LHCN-M2 (cell line): ENCODE measurements around the gene CHADL. TPM values are rescaled to one million over a fixed set of nuclear protein-coding genes. Genes with fewer than 3 reads are reported as not detected.
"Not testable (repeated sequence)": the region's sequence is repeated elsewhere in the genome, so short reads cannot be mapped to it uniquely, and the experiment has no call there.

Experiments
- DNase-seq: peaks from one replicate; pipeline ENCODE4 v3.0.0-alpha.2; 2012; ENCODE audit warnings: low read depth
- total RNA-seq: library from RNA; depleted of rRNA; stranded (reverse); fragments of >200 nt; gene quantifications from 2 replicates; pipeline ENCODE4 v1.2.3, GENCODE V29; 2014; rRNA removed

CHADL gene
- total RNA-seq, 1 experiment from 2014 or later: 2.4 TPM

DNA sequence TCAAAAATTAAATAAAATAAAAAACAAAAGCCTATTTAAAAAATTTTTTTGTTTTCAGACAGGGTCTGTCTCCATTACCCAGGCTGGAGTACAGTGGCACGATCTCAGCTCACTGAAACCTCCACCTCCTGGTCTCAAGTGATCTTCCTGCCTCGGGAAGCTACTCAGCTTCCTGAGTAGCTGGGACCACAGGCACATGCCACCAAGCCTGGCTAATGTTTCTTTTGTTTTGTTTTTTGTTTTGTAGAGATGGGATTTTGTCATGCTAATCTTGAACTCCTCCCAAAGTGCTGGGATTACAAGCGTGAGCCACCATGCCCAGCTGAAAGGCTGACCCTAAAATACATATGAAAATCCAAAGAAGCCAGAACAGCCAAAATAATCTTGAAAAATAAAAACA is 56.1 kb downstream of the CHADL start:
- no peak for DNase-seq

DNA sequence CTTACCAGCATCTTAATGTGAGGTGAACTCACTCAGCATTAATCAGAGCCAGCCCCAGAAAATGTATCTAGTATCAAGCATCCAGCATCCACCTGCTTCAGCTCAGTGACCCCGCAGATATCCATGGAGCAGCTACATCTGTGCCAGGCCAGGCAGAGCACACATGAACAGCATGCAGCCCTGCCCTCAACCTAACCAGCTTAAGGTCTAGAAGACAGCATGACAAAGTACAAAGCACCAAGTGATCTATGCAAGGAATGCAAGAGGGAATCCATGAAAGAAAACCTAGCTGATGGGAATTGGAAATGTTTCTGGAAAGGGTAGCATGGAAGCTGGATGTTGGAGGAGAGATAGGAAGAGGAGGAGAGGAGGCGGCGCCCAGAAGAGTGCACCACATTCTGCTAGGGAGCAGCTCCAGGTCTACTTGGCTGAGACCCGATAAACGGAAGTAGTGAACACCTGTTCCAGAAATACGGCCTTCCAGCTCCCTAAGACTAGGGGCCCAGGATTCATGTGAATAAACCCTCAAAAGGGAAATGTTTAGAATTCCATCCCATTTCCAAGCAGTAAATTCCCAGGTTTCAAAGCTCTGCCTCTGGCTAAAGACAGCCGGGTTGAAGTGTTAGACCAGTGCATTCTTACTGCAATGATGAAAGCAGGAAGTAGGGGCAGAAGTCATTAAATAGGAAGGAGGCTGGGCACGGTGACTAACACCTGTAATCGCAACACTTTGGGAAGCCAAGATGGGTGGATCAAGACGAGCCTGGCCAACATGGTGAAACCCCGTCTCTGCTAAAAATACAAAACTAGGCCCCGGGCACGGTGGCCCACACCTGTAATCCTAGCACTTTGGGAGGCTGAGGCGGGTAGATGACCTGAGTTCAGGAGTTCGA is 59.1 kb downstream of the CHADL start:
- no peak for DNase-seq

DNA sequence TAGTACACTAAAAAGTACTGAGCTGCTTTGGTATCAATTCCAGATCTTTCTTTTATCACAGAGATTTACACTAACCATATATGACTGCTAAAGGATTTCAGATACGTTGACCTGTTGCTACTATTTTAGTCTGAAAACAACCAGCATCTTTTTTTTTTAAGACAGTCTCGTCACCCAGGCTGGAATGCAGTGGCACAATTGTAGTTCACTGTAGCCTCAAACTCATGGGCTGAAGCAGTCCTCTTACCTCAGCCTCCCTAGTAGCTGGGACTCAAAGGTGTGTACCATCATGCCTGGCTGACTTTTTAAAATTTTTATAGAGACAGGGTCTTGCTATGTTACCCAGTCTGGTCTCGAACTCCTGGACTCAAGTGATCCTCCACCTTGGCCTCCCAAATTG is 59.8 kb downstream of the CHADL start:
- no peak for DNase-seq

DNA sequence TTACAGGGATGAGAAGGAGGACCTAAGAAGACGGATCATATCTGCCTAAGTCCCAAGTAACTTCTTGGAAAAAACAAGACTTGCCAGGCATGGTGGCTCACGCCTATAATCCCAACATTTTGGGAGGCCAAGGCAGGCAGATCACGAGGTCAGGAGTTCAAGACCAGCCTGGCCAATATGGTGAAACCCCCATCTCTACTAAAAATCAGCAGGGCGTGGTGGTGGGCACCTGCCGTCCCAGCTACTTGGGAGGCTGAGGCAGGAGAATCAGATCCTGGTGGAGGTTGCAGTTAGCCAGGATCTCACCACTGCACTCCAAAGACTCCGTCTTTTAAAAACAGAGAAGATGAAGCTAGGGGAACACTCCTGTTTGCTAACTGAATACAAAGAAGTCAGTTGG is 60.4 kb downstream of the CHADL start:
- DNase-seq: not testable (repeated sequence)

Other genes starting within 250 kb of the CHADL start
- 17.2 and 24.0 TPM in 2 replicates for gene EP300, start 148.3 kb downstream of the CHADL start, total RNA-seq
- 28.2 and 28.5 TPM in 2 replicates for gene L3MBTL2, start 35.6 kb downstream of the CHADL start, total RNA-seq
- 110 and 135 TPM in 2 replicates for gene RANGAP1, start 45.3 kb upstream of the CHADL start, total RNA-seq
- 51.5 and 52.2 TPM in 2 replicates for gene ZC3H7B, start 60.6 kb upstream of the CHADL start, total RNA-seq
- gene TEF, start 141.0 kb upstream of the CHADL start, total RNA-seq: 1.8 and 3.3 TPM in 2 replicates
- 17.8 and 22.9 TPM in 2 replicates for gene TOB2, start 205.9 kb upstream of the CHADL start, total RNA-seq
- 71.5 and 80.7 TPM in 2 replicates for gene PHF5A, start 227.8 kb upstream of the CHADL start, total RNA-seq
- gene ACO2, start 228.2 kb upstream of the CHADL start, total RNA-seq: 61.2 and 64.4 TPM in 2 replicates